HEK293 (cell line): ENCODE data around the gene SOX21.

ENCODE experiments used
- RBAK ChIP-seq: fragments of 450-650 bp; formaldehyde crosslinking; IDR thresholded peaks from 2 replicates; pipeline ENCODE4 v1.5.1; 2016; ENCODE audit warnings: missing biosample characterization, missing genetic modification characterization
- ZBTB7A ChIP-seq: fragments of 450-650 bp; formaldehyde crosslinking; IDR thresholded peaks from 2 replicates; pipeline ENCODE4 v1.5.1; 2016; ENCODE audit warnings: low read depth, missing biosample characterization, missing genetic modification characterization
- ZNF114 ChIP-seq: fragments of 450-650 bp; formaldehyde crosslinking; IDR thresholded peaks from 2 replicates; pipeline ENCODE4 v1.5.0; 2017; ENCODE audit warnings: missing biosample characterization, missing genetic modification characterization
- ZNF426 ChIP-seq: fragments of 450-650 bp; formaldehyde crosslinking; IDR thresholded peaks from 2 replicates; pipeline ENCODE4 v1.5.1; 2017; ENCODE audit warnings: missing biosample characterization, missing genetic modification characterization, mild to moderate bottlenecking, inconsistent platforms, moderate library complexity
- ZNF510 ChIP-seq: fragments of 450-650 bp; formaldehyde crosslinking; IDR thresholded peaks from 2 replicates; pipeline ENCODE4 v1.5.1; 2018; ENCODE audit warnings: mild to moderate bottlenecking, missing genetic modification characterization, missing biosample characterization; ENCODE audit not compliant: insufficient replicate concordance
- TF ChIP-seq, protein P1 (sequence below): fragments of 450-650 bp; formaldehyde crosslinking; IDR thresholded peaks from 2 replicates; pipeline ENCODE4 v1.5.1; 2016; ENCODE audit warnings: missing biosample characterization, missing genetic modification characterization
- TF ChIP-seq, protein P2 (sequence below): fragments of 450-650 bp; formaldehyde crosslinking; IDR thresholded peaks from 2 replicates; pipeline ENCODE4 v1.5.0; 2017; ENCODE audit warnings: missing biosample characterization, missing genetic modification characterization, borderline replicate concordance
- TF ChIP-seq, protein P3 (sequence below): fragments of 450-650 bp; formaldehyde crosslinking; IDR thresholded peaks from 2 replicates; pipeline ENCODE4 v1.5.1; 2016; ENCODE audit warnings: missing biosample characterization, missing genetic modification characterization

DNA sequence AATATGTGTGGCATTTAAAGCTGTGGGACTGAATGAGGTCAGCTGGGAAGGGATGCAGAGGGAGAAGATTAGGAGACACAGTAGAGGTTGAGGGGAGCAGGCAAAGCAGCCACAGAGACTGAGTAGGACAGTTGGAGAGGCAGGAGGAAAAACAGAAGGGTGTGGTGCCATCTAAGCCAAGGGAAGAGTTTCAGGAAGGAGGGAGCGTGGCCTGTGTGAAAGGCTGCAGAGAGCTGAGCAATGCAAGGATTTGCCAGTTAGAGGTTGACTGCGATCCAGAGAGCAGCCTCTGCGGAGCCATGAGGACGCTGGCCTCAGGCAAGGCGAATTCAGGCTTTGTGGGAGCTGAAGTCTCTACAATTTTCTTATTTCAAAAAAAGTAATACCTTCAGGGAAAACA, 28.9 kb downstream of the SOX21 start:
- no peak for TF ChIP-seq ZBTB7A (tag by site-specific recombination)
- TF ChIP-seq, protein P1, sequence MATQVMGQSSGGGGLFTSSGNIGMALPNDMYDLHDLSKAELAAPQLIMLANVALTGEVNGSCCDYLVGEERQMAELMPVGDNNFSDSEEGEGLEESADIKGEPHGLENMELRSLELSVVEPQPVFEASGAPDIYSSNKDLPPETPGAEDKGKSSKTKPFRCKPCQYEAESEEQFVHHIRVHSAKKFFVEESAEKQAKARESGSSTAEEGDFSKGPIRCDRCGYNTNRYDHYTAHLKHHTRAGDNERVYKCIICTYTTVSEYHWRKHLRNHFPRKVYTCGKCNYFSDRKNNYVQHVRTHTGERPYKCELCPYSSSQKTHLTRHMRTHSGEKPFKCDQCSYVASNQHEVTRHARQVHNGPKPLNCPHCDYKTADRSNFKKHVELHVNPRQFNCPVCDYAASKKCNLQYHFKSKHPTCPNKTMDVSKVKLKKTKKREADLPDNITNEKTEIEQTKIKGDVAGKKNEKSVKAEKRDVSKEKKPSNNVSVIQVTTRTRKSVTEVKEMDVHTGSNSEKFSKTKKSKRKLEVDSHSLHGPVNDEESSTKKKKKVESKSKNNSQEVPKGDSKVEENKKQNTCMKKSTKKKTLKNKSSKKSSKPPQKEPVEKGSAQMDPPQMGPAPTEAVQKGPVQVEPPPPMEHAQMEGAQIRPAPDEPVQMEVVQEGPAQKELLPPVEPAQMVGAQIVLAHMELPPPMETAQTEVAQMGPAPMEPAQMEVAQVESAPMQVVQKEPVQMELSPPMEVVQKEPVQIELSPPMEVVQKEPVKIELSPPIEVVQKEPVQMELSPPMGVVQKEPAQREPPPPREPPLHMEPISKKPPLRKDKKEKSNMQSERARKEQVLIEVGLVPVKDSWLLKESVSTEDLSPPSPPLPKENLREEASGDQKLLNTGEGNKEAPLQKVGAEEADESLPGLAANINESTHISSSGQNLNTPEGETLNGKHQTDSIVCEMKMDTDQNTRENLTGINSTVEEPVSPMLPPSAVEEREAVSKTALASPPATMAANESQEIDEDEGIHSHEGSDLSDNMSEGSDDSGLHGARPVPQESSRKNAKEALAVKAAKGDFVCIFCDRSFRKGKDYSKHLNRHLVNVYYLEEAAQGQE (tag by site-specific recombination): no peak
- no peak for TF ChIP-seq ZNF510
- no peak for TF ChIP-seq ZNF114 (tag by site-specific recombination)
- TF ChIP-seq, protein P2, sequence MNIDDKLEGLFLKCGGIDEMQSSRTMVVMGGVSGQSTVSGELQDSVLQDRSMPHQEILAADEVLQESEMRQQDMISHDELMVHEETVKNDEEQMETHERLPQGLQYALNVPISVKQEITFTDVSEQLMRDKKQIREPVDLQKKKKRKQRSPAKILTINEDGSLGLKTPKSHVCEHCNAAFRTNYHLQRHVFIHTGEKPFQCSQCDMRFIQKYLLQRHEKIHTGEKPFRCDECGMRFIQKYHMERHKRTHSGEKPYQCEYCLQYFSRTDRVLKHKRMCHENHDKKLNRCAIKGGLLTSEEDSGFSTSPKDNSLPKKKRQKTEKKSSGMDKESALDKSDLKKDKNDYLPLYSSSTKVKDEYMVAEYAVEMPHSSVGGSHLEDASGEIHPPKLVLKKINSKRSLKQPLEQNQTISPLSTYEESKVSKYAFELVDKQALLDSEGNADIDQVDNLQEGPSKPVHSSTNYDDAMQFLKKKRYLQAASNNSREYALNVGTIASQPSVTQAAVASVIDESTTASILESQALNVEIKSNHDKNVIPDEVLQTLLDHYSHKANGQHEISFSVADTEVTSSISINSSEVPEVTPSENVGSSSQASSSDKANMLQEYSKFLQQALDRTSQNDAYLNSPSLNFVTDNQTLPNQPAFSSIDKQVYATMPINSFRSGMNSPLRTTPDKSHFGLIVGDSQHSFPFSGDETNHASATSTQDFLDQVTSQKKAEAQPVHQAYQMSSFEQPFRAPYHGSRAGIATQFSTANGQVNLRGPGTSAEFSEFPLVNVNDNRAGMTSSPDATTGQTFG (tag by site-specific recombination): no peak
- TF ChIP-seq, protein P3, sequence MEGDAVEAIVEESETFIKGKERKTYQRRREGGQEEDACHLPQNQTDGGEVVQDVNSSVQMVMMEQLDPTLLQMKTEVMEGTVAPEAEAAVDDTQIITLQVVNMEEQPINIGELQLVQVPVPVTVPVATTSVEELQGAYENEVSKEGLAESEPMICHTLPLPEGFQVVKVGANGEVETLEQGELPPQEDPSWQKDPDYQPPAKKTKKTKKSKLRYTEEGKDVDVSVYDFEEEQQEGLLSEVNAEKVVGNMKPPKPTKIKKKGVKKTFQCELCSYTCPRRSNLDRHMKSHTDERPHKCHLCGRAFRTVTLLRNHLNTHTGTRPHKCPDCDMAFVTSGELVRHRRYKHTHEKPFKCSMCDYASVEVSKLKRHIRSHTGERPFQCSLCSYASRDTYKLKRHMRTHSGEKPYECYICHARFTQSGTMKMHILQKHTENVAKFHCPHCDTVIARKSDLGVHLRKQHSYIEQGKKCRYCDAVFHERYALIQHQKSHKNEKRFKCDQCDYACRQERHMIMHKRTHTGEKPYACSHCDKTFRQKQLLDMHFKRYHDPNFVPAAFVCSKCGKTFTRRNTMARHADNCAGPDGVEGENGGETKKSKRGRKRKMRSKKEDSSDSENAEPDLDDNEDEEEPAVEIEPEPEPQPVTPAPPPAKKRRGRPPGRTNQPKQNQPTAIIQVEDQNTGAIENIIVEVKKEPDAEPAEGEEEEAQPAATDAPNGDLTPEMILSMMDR: no peak
- no peak for TF ChIP-seq ZNF426 (tag by site-specific recombination)
- TF ChIP-seq RBAK (tag by site-specific recombination): no peak
